Peyer's patch (tissue), 4 donors: ENCODE measurements around the gene SASH1. TPM values are rescaled to one million over a fixed set of nuclear protein-coding genes. Genes with fewer than 3 reads are reported as not detected.

Source experiments
- DNase-seq, 3 donors: peaks; one replicate each; pipeline ENCODE4 v3.0.0-alpha.2; 2017 to 2019
- H3K27ac ChIP-seq, 4 donors: fragments of 200-600 bp; sonication (generic); one replicate each; pipeline ENCODE4 v1.5.1; 2016 to 2019
- H3K27me3 ChIP-seq, 2 donors: fragments of 200-600 bp; sonication (generic); one replicate each; pipeline ENCODE4 v1.5.1; 2019
- H3K36me3 ChIP-seq, 3 donors: fragments of 200-600 bp; sonication (generic); one replicate each; pipeline ENCODE4 v1.5.1; 2016 to 2019
- H3K4me1 ChIP-seq, 4 donors: fragments of 200-600 bp; sonication (generic); one replicate each; pipeline ENCODE4 v1.5.1; 2016 to 2019
- H3K4me3 ChIP-seq, 4 donors: fragments of 200-600 bp; sonication (generic); 1 replicate in 3 of 4; 2 replicates in 1 of 4; pipeline ENCODE4 v1.5.1; 2016 to 2019; ENCODE audit warnings: mild to moderate bottlenecking in 1 of 4
- H3K9me3 ChIP-seq, 4 donors: fragments of 200-600 bp; sonication (generic); one replicate each; pipeline ENCODE4 v1.5.1; 2016 to 2019; ENCODE audit warnings: mild to moderate bottlenecking in 1 of 4
- CTCF ChIP-seq, 6 experiments: fragments of 450-650 bp in 4 of 6; fragments of 200-600 bp in 2 of 6; sonication (generic) in 1 of 6; IDR thresholded peaks; one replicate each; pipeline ENCODE4 v1.5.1; 2017 to 2019; ENCODE audit warnings: antibody characterized with exemption in 6 of 6, mild to moderate bottlenecking in 3 of 6, moderate library complexity in 1 of 6
- POLR2A ChIP-seq, 2 donors: fragments of 450-650 bp; IDR thresholded peaks; one replicate each; pipeline ENCODE4 v1.5.1; 2017; ENCODE audit warnings: antibody characterized with exemption in 2 of 2, mild to moderate bottlenecking in 2 of 2, moderate library complexity in 2 of 2
- total RNA-seq, 4 donors: library from RNA; depleted of rRNA; stranded (reverse); fragments of >200 nt; gene quantifications; one replicate each; pipeline ENCODE4 v1.1.0, GENCODE V29; 2016

The SASH1 gene
- total RNA-seq, 4 donors from 2014 or later: 17.2 to 141 (median 38.1) TPM

- no peaks in the 10 kb centered on the region for H3K27me3 ChIP-seq
- no peaks in the 10 kb centered on the region for H3K9me3 ChIP-seq
- no peak for TF ChIP-seq POLR2A (IDR thresholded peaks at IDR 0.05)
- TF ChIP-seq CTCF (IDR thresholded peaks at IDR 0.05): no peak
- H3K4me3 ChIP-seq: no peak overlapping the region
- no peak overlapping the region for H3K27ac ChIP-seq
- H3K4me1 ChIP-seq: peaks cover 0 to 3% (median 0%) of the 10 kb centered on the region in 4 donors
- H3K36me3 ChIP-seq: peaks cover 0 to 54% (median 0%) of the 10 kb centered on the region in 3 donors
- no peak for DNase-seq
Observed at GRCh38 chr6:148535976-148536375, 193.3 kb downstream of the SASH1 start.

GRCh38 chr6:148538261-148539190 lies 195.9 kb downstream of the SASH1 start:
- Histone ChIP-seq H3K9me3 (no peaks in the 10 kb centered on the region), H3K4me3 (no peak overlapping the region), H3K4me1 (peaks cover 0 to 3% (median 0%) of the 10 kb centered on the region in 4 donors), H3K27ac (peak overlapping the region in 1 of 4 donors; percentile 43), H3K27me3 (no peaks in the 10 kb centered on the region), H3K36me3 (peaks cover 0 to 45% (median 0%) of the 10 kb centered on the region in 3 donors)
- no peak for TF ChIP-seq CTCF (IDR thresholded peaks at IDR 0.05)
- TF ChIP-seq POLR2A (IDR thresholded peaks at IDR 0.05): no peak
- DNase-seq: no peak

GRCh38 chr6:148543540-148543939 lies 200.9 kb downstream of the SASH1 start:
- no peak for DNase-seq
- TF ChIP-seq CTCF (IDR thresholded peaks at IDR 0.05): no peak
- TF ChIP-seq POLR2A (IDR thresholded peaks at IDR 0.05): no peak
- Histone ChIP-seq H3K4me1 (no peaks in the 10 kb centered on the region), H3K36me3 (peaks cover 0 to 62% (median 0%) of the 10 kb centered on the region in 3 donors), H3K27ac (no peak overlapping the region), H3K4me3 (no peak overlapping the region), H3K9me3 (no peaks in the 10 kb centered on the region), H3K27me3 (no peaks in the 10 kb centered on the region)

- H3K36me3 ChIP-seq: peaks cover 0 to 70% (median 0%) of the 10 kb centered on the region in 3 donors
- no peak for DNase-seq
- H3K4me3 ChIP-seq: no peak overlapping the region
- H3K9me3 ChIP-seq: no peaks in the 10 kb centered on the region
- no peaks in the 10 kb centered on the region for H3K4me1 ChIP-seq
- no peak for TF ChIP-seq POLR2A (IDR thresholded peaks at IDR 0.05)
- TF ChIP-seq CTCF (IDR thresholded peaks at IDR 0.05): no peak
- no peak overlapping the region for H3K27ac ChIP-seq
- no peaks in the 10 kb centered on the region for H3K27me3 ChIP-seq
Observed at GRCh38 chr6:148544421-148544820, 201.8 kb downstream of the SASH1 start.

DNA sequence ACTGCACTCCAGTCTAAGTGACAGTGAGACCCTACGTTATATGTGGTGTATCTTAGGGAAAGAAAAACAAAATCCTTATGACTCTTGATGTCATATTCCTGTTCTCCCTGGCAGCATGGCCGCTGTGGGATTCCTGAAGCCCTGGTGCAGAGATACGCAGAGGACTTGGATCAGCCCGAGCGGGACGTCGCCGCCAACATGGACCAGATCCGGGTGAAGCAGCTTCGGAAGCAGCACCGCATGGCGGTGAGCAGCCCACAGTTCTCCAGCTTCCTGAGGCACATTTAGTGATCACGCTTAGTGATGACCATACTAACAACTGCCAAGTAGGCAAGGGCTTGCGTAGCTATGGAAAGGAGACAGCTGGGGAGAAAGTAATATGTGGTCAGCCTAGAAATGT lies 203.3 kb downstream of the SASH1 start:
- H3K27me3 ChIP-seq: no peaks in the 10 kb centered on the region
- TF ChIP-seq CTCF (IDR thresholded peaks at IDR 0.05): no peak
- TF ChIP-seq POLR2A (IDR thresholded peaks at IDR 0.05): no peak

More for the DNA sequence above, 203.3 kb downstream of the SASH1 start:
- no peak overlapping the region for H3K27ac ChIP-seq
- no peaks in the 10 kb centered on the region for H3K9me3 ChIP-seq
- H3K4me3 ChIP-seq: no peak overlapping the region
- H3K36me3 ChIP-seq: peaks cover 0 to 59% (median 0%) of the 10 kb centered on the region in 3 donors
- H3K4me1 ChIP-seq: no peaks in the 10 kb centered on the region
- DNase-seq: no peak
